GM20431 (cell line): ENCODE results near the gene SOX1.

Source experiments
- in situ Hi-C: fragments of 300-500 bp; cut with MseI, MboI; formaldehyde crosslinking; loops from one replicate; pipeline ENCODE4 v1.15.0; 2020; ENCODE audit warnings: low sequenced_read_pairs; ENCODE audit not compliant: unreplicated experiment

The SOX1 gene

GRCh38 chr13:112057736-112058518 lies 9.0 kb upstream of the SOX1 start:
- in situ Hi-C loops = no loop called here

GRCh38 chr13:112058519-112058873 lies 8.5 kb upstream of the SOX1 start:
- in situ Hi-C loops = no loop called here

- in situ Hi-C loops = no loop called here
Observed at GRCh38 chr13:112058941-112059340, 8.0 kb upstream of the SOX1 start.

- in situ Hi-C loops = no loop called here
Observed at GRCh38 chr13:112059457-112060281, 7.3 kb upstream of the SOX1 start.

DNA sequence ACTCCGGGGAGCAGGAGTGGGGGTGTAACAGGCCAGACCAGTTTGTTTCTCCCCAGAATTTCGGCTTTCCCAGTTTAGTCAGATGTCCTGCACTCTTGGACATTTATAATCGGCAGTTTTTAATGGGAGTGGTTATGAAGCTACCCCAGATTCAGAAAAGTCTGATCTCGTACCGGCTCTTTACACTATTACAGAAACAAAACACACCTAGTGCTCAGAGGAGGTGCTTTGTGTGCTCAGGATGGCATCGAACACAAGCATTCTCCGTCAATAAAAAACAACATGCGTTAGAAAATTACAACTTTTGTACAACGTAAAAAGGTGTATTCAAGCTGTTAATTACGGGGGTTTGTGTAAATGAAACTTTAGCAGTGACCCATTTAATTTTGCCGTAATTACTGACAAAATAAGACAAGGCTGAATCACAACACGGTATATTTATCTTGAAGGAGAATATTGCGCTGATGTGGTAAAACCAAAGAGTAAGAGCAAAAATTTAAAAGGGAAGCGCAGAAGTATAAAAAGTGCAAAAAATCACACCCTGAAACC lies 6.6 kb upstream of the SOX1 start:
- in situ Hi-C loops = no loop called here

- in situ Hi-C loops = no loop called here
Observed at GRCh38 chr13:112060899-112061366, 6.0 kb upstream of the SOX1 start.

- in situ Hi-C loops = no loop called here
Observed at GRCh38 chr13:112061367-112062061, 5.4 kb upstream of the SOX1 start.

DNA sequence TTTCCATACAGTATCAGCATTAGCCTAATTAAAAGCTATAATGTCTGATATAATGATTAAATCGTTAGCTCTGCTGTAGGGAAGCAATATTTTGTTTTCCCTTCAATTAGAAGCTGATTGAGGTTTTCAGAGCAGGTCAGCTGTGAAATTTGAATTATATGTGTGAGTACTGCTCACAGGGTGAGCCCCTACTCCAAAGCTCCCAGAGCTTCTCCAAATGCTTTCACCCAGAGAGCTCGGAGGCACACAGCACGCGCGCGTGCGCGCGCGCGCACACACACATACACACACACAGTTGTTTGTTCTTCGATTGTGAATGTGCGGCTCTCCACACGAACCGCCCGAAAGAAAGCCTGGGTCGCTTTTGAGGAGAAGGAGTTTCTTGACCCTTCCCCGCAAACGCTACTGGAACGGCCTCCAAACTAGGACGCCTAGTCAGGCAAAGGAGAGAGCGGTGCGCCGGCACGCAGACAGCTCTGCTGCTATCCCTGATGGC lies 4.8 kb upstream of the SOX1 start:
- in situ Hi-C loops = no loop called here

GRCh38 chr13:112062571-112063570 lies 4.1 kb upstream of the SOX1 start:
- in situ Hi-C loops = no loop called here

GRCh38 chr13:112063807-112064206 lies 3.1 kb upstream of the SOX1 start:
- in situ Hi-C loops = no loop called here

DNA sequence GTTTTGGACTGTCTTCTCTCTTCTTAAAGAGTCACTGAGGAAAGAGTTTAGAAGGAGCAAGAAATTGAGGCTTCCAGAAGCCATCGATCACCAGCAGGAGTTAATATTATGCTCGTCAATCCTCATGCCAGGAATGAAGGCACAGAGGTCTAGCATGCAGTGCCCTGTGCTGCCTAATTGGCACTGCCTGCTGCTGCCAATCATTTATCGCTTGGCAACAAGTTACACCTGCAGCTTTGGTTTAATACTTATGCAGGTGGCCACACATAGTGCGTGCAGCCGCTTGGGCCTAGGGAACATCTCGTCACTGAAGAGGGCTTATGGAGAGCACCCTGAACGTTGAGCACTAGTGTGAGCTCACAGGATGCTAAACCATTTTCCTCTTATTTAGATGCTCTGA lies 2.7 kb upstream of the SOX1 start:
- in situ Hi-C loops = no loop called here

- in situ Hi-C loops = no loop called here
Observed at GRCh38 chr13:112065521-112065866, 1.5 kb upstream of the SOX1 start.

- in situ Hi-C loops = no loop called here
Observed at GRCh38 chr13:112065867-112066623, 904 bp upstream of the SOX1 start.

GRCh38 chr13:112066624-112067004 lies 335 bp upstream of the SOX1 start:
- in situ Hi-C loops = no loop called here

GRCh38 chr13:112067871-112068539 lies 1.1 kb downstream of the SOX1 start:
- in situ Hi-C loops = no loop called here

DNA sequence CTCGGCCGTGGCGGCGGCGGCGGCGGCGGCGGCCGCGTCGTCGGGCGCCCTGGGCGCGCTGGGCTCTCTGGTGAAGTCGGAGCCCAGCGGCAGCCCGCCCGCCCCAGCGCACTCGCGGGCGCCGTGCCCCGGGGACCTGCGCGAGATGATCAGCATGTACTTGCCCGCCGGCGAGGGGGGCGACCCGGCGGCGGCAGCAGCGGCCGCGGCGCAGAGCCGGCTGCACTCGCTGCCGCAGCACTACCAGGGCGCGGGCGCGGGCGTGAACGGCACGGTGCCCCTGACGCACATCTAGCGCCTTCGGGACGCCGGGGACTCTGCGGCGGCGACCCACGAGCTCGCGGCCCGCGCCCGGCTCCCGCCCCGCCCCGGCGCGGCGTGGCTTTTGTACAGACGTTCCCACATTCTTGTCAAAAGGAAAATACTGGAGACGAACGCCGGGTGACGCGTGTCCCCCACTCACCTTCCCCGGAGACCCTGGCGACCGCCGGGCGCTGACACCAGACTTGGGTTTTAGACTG lies 1.7 kb downstream of the SOX1 start:
- in situ Hi-C loops = no loop called here

GRCh38 chr13:112069061-112069844 lies 2.3 kb downstream of the SOX1 start:
- in situ Hi-C loops = no loop called here
